K562 (cell line): ENCODE measurements around the gene ALG12.

Experiments
- GABPA ChIP-seq: fragments of 200-800 bp; sonication (Bioruptor generic); conservative IDR thresholded peaks from 2 replicates; pipeline ENCODE4 v1.6.1; 2016; ENCODE audit warnings: low read depth, missing genetic modification characterization, missing compliant biosample characterization
- GABPB1 ChIP-seq: sonication (generic); formaldehyde crosslinking; IDR thresholded peaks from 2 replicates; pipeline ENCODE4 v1.8.0; 2022; ENCODE audit warnings: mild to moderate bottlenecking, missing genetic modification reagents
- GATA2 ChIP-seq: sonication (generic); formaldehyde crosslinking; IDR thresholded peaks from 2 replicates; pipeline ENCODE4 v1.4.0; 2020; ENCODE audit warnings: mild to moderate bottlenecking, missing genetic modification reagents
- NFE2 ChIP-seq: IDR thresholded peaks from 2 replicates; pipeline ENCODE4 v1.6.1; 2014; ENCODE audit warnings: antibody characterized with exemption, low read depth
- POLR2A ChIP-seq: fragments of 450-650 bp; conservative IDR thresholded peaks from 2 replicates; pipeline ENCODE4 v1.6.1; 2016
- ZC3H11A ChIP-seq: IDR thresholded peaks from 2 replicates; pipeline ENCODE4 v1.6.1; 2012; ENCODE audit warnings: low read depth, low read length, improper control_type of control experiment
- ZNF561 ChIP-seq: fragments of 450-650 bp; formaldehyde crosslinking; conservative IDR thresholded peaks from 2 replicates; pipeline ENCODE4 v1.4.0; 2020; ENCODE audit warnings: mild to moderate bottlenecking, moderate library complexity
- ZNF717 ChIP-seq: fragments of 250-450 bp; sonication (Bioruptor Pico); IDR thresholded peaks from 2 replicates; pipeline ENCODE4 v1.5.0; 2021
- TF ChIP-seq, protein P1 (sequence below), 3 experiments: IDR thresholded peaks in 2 of 3; conservative IDR thresholded peaks in 1 of 3; 2 replicates each; pipeline ENCODE4 v1.5.1; 2011 to 2012; ENCODE audit warnings: low read length in 3 of 3, mild to moderate bottlenecking in 3 of 3, control low read depth in 2 of 3, improper control_type of control experiment in 1 of 3, inconsistent platforms in 1 of 3, low read depth in 1 of 3, mixed read lengths in 1 of 3, moderate library complexity in 1 of 3; ENCODE audit not compliant: insufficient read depth in 2 of 3
- TF ChIP-seq, protein P2 (sequence below): sonication (generic); formaldehyde crosslinking; IDR thresholded peaks from 2 replicates; pipeline ENCODE4 v1.5.0; 2020; ENCODE audit warnings: missing genetic modification reagents
- TF ChIP-seq, protein P3 (sequence below): sonication (generic); formaldehyde crosslinking; IDR thresholded peaks from 2 replicates; pipeline ENCODE4 v1.8.1; 2023; ENCODE audit warnings: mild to moderate bottlenecking, missing genetic modification reagents

- TF ChIP-seq GABPA (tag) = no peak
- TF ChIP-seq, protein P1, sequence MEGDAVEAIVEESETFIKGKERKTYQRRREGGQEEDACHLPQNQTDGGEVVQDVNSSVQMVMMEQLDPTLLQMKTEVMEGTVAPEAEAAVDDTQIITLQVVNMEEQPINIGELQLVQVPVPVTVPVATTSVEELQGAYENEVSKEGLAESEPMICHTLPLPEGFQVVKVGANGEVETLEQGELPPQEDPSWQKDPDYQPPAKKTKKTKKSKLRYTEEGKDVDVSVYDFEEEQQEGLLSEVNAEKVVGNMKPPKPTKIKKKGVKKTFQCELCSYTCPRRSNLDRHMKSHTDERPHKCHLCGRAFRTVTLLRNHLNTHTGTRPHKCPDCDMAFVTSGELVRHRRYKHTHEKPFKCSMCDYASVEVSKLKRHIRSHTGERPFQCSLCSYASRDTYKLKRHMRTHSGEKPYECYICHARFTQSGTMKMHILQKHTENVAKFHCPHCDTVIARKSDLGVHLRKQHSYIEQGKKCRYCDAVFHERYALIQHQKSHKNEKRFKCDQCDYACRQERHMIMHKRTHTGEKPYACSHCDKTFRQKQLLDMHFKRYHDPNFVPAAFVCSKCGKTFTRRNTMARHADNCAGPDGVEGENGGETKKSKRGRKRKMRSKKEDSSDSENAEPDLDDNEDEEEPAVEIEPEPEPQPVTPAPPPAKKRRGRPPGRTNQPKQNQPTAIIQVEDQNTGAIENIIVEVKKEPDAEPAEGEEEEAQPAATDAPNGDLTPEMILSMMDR (IDR thresholded peaks at IDR 0.05 in 2 of 3, conservative IDR thresholded peaks at IDR 0.05 in 1 of 3; ENCODE audit: insufficient read depth in 2 of 3, low read depth in 1 of 3, low read length in 3 of 3) = no peak
- TF ChIP-seq, protein P2, sequence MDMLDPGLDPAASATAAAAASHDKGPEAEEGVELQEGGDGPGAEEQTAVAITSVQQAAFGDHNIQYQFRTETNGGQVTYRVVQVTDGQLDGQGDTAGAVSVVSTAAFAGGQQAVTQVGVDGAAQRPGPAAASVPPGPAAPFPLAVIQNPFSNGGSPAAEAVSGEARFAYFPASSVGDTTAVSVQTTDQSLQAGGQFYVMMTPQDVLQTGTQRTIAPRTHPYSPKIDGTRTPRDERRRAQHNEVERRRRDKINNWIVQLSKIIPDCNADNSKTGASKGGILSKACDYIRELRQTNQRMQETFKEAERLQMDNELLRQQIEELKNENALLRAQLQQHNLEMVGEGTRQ (CRISPR knock-in tag) = no peak
- TF ChIP-seq ZC3H11A = no peak
- TF ChIP-seq GABPB1 = no peak
- TF ChIP-seq, protein P3, sequence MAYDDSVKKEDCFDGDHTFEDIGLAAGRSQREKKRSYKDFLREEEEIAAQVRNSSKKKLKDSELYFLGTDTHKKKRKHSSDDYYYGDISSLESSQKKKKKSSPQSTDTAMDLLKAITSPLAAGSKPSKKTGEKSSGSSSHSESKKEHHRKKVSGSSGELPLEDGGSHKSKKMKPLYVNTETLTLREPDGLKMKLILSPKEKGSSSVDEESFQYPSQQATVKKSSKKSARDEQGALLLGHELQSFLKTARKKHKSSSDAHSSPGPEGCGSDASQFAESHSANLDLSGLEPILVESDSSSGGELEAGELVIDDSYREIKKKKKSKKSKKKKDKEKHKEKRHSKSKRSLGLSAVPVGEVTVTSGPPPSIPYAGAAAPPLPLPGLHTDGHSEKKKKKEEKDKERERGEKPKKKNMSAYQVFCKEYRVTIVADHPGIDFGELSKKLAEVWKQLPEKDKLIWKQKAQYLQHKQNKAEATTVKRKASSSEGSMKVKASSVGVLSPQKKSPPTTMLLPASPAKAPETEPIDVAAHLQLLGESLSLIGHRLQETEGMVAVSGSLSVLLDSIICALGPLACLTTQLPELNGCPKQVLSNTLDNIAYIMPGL (CRISPR knock-in tag) = no peak
- no peak for TF ChIP-seq NFE2
- no peak for TF ChIP-seq ZNF717 (CRISPR knock-in tag)
- no peak for TF ChIP-seq ZNF561 (CRISPR knock-in tag)
- TF ChIP-seq POLR2A = no peak
- TF ChIP-seq GATA2 (CRISPR knock-in tag) = no peak
These were observed 55.8 kb downstream of the ALG12 start for GRCh38 chr22:49862496-49862776.
